DND-41 (cell line): ENCODE measurements around the gene YBX1.

Experiments
- EZH2 ChIP-seq: IDR thresholded peaks from 3 replicates; pipeline ENCODE4 v1.6.1; 2012; ENCODE audit warnings: borderline replicate concordance, low read depth, mild to moderate bottlenecking, moderate library complexity, low read length, inconsistent platforms; ENCODE audit not compliant: severe bottlenecking
- TF ChIP-seq, protein P1 (sequence below): IDR thresholded peaks from 2 replicates; pipeline ENCODE4 v1.5.1; 2012; ENCODE audit warnings: borderline replicate concordance, low read length, moderate library complexity, mild to moderate bottlenecking; ENCODE audit not compliant: poor library complexity, severe bottlenecking; ENCODE audit errors: extremely low read depth

DNA sequence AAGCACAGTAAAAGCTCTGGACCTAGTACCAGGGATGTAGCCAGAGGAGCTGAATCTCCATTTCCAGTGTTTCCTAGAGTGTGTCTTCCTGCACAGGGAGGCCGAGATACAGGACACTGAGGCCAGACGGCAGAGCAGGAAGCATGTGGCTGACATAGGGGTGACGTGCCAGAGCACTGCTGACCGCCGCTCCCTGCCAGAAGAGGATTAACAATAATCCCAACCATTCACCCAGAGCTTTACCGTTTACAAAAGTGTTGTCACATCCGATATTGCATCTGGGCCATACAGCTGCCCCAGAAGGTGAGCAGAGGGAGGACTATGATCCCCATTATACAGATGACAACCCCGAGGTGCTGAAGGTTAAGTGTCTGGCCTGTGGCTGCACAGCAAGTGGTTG lies 63.6 kb downstream of the YBX1 start:
- TF ChIP-seq, protein P1, sequence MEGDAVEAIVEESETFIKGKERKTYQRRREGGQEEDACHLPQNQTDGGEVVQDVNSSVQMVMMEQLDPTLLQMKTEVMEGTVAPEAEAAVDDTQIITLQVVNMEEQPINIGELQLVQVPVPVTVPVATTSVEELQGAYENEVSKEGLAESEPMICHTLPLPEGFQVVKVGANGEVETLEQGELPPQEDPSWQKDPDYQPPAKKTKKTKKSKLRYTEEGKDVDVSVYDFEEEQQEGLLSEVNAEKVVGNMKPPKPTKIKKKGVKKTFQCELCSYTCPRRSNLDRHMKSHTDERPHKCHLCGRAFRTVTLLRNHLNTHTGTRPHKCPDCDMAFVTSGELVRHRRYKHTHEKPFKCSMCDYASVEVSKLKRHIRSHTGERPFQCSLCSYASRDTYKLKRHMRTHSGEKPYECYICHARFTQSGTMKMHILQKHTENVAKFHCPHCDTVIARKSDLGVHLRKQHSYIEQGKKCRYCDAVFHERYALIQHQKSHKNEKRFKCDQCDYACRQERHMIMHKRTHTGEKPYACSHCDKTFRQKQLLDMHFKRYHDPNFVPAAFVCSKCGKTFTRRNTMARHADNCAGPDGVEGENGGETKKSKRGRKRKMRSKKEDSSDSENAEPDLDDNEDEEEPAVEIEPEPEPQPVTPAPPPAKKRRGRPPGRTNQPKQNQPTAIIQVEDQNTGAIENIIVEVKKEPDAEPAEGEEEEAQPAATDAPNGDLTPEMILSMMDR = no peak
- TF ChIP-seq EZH2 = no peak
